Measurements from ENCODE around the gene CDC40.

- TF ChIP-seq, protein P1, sequence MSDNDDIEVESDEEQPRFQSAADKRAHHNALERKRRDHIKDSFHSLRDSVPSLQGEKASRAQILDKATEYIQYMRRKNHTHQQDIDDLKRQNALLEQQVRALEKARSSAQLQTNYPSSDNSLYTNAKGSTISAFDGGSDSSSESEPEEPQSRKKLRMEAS (IDR thresholded peaks at IDR 0.05; ENCODE audit: low read depth, low read length) = no peak
- no peak for TF ChIP-seq POLR2A (IDR thresholded peaks at IDR 0.05; ENCODE audit: extremely low read depth, insufficient read length)
- TF ChIP-seq, protein P2, sequence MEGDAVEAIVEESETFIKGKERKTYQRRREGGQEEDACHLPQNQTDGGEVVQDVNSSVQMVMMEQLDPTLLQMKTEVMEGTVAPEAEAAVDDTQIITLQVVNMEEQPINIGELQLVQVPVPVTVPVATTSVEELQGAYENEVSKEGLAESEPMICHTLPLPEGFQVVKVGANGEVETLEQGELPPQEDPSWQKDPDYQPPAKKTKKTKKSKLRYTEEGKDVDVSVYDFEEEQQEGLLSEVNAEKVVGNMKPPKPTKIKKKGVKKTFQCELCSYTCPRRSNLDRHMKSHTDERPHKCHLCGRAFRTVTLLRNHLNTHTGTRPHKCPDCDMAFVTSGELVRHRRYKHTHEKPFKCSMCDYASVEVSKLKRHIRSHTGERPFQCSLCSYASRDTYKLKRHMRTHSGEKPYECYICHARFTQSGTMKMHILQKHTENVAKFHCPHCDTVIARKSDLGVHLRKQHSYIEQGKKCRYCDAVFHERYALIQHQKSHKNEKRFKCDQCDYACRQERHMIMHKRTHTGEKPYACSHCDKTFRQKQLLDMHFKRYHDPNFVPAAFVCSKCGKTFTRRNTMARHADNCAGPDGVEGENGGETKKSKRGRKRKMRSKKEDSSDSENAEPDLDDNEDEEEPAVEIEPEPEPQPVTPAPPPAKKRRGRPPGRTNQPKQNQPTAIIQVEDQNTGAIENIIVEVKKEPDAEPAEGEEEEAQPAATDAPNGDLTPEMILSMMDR (IDR thresholded peaks at IDR 0.05; ENCODE audit: low read depth, low read length) = no peak
These were observed 89.4 kb downstream of the CDC40 start for GRCh38 chr6:110269623-110270022.
